ENCODE results near the gene TMTC2.

TMTC2 gene

GRCh38 chr12:83016991-83017390 is 330.3 kb downstream of the TMTC2 start:
- H2AFZ ChIP-seq (ENCODE audit: low read length) = no peak overlapping the region
- no peak overlapping the region for H3K4me3 ChIP-seq (ENCODE audit: low read depth, low read length, poor library complexity, severe bottlenecking)
- no peaks in the 10 kb centered on the region for H3K27me3 ChIP-seq (ENCODE audit: insufficient read depth, low read length)
- no peaks in the 10 kb centered on the region for H3K36me3 ChIP-seq (ENCODE audit: insufficient read depth, low read length)
- H4K20me1 ChIP-seq (ENCODE audit: insufficient read depth, low read length) = no peaks in the 10 kb centered on the region
- no peaks in the 10 kb centered on the region for H3K9me2 ChIP-seq (ENCODE audit: low read depth, low read length)
- no peak overlapping the region for H3K27ac ChIP-seq (ENCODE audit: low read depth, low read length, poor library complexity, severe bottlenecking)
- H3K9ac ChIP-seq (ENCODE audit: low read length) = no peak overlapping the region
- no peaks in the 10 kb centered on the region for H3K79me2 ChIP-seq (ENCODE audit: insufficient read depth, low read length)
- no peaks in the 10 kb centered on the region for H3K4me1 ChIP-seq (ENCODE audit: insufficient read depth, low read length, severe bottlenecking)
- H3F3A ChIP-seq (ENCODE audit: insufficient read depth, low read length) = no peaks in the 10 kb centered on the region
- H3K4me2 ChIP-seq (ENCODE audit: low read length) = no peak overlapping the region
- no peaks in the 10 kb centered on the region for H3K9me3 ChIP-seq (ENCODE audit: low read length)
- TF ChIP-seq EZH2 (IDR thresholded peaks at IDR 0.05; ENCODE audit: borderline replicate concordance, low read length) = no peak
- TF ChIP-seq CTCF (IDR thresholded peaks at IDR 0.05; ENCODE audit: low read length) = no peak

- TF ChIP-seq CTCF (IDR thresholded peaks at IDR 0.05; ENCODE audit: low read length) (no peak), EZH2 (IDR thresholded peaks at IDR 0.05; ENCODE audit: borderline replicate concordance, low read length) (no peak)
- Histone ChIP-seq H3K4me3 (ENCODE audit: low read depth, low read length, poor library complexity, severe bottlenecking) (no peak overlapping the region), H3K27me3 (ENCODE audit: insufficient read depth, low read length) (no peaks in the 10 kb centered on the region), H4K20me1 (ENCODE audit: insufficient read depth, low read length) (no peaks in the 10 kb centered on the region), H3K9me3 (ENCODE audit: low read length) (no peaks in the 10 kb centered on the region), H3K4me1 (ENCODE audit: insufficient read depth, low read length, severe bottlenecking) (no peaks in the 10 kb centered on the region), H3K4me2 (ENCODE audit: low read length) (no peak overlapping the region), H3F3A (ENCODE audit: insufficient read depth, low read length) (no peaks in the 10 kb centered on the region), H2AFZ (ENCODE audit: low read length) (no peak overlapping the region), H3K79me2 (ENCODE audit: insufficient read depth, low read length) (no peaks in the 10 kb centered on the region), H3K9me2 (ENCODE audit: low read depth, low read length) (no peaks in the 10 kb centered on the region), H3K9ac (ENCODE audit: low read length) (no peak overlapping the region), H3K36me3 (ENCODE audit: insufficient read depth, low read length) (no peaks in the 10 kb centered on the region), H3K27ac (ENCODE audit: low read depth, low read length, poor library complexity, severe bottlenecking) (no peak overlapping the region)
Measured at GRCh38 chr12:83018088-83018487, 331.4 kb downstream of the TMTC2 start.

- no peak overlapping the region for H3K27ac ChIP-seq (ENCODE audit: low read depth, low read length, poor library complexity, severe bottlenecking)
- no peak overlapping the region for H3K4me3 ChIP-seq (ENCODE audit: low read depth, low read length, poor library complexity, severe bottlenecking)
- H3K27me3 ChIP-seq (ENCODE audit: insufficient read depth, low read length) = no peaks in the 10 kb centered on the region
- no peaks in the 10 kb centered on the region for H3F3A ChIP-seq (ENCODE audit: insufficient read depth, low read length)
- H3K9me2 ChIP-seq (ENCODE audit: low read depth, low read length) = no peaks in the 10 kb centered on the region
- H3K4me2 ChIP-seq (ENCODE audit: low read length) = no peak overlapping the region
- H4K20me1 ChIP-seq (ENCODE audit: insufficient read depth, low read length) = no peaks in the 10 kb centered on the region
- TF ChIP-seq EZH2 (IDR thresholded peaks at IDR 0.05; ENCODE audit: borderline replicate concordance, low read length) = no peak
- TF ChIP-seq CTCF (IDR thresholded peaks at IDR 0.05; ENCODE audit: low read length) = no peak
- H3K36me3 ChIP-seq (ENCODE audit: insufficient read depth, low read length) = no peaks in the 10 kb centered on the region
- no peak overlapping the region for H3K9ac ChIP-seq (ENCODE audit: low read length)
- H3K4me1 ChIP-seq (ENCODE audit: insufficient read depth, low read length, severe bottlenecking) = no peaks in the 10 kb centered on the region
- no peaks in the 10 kb centered on the region for H3K79me2 ChIP-seq (ENCODE audit: insufficient read depth, low read length)
- H2AFZ ChIP-seq (ENCODE audit: low read length) = no peak overlapping the region
- no peaks in the 10 kb centered on the region for H3K9me3 ChIP-seq (ENCODE audit: low read length)
Measured at GRCh38 chr12:83027021-83027723, 340.5 kb downstream of the TMTC2 start.
